Activated T-helper 2 cell treated with anti-CD3 and anti-CD28 coated beads, Interferon-gamma antibody, Interleukin-2, Interleukin-4, amounts not matched to agents 10 μg/mL and 5 μg/mL and 100 μg/mL, durations not matched to agents 14 hours and 24 hours and 36 hours (primary cell): Measurements from ENCODE around the gene RFX8. TPM values are rescaled to one million over a fixed set of nuclear protein-coding genes. Genes with fewer than 3 reads are reported as not detected.
"Not testable (repeated sequence)": the region's sequence is repeated elsewhere in the genome, so short reads cannot be mapped to it uniquely, and the experiment has no call there.

Experiments used
- DNase-seq: peaks from one replicate; pipeline ENCODE4 v3.0.0; 2021; ENCODE audit warnings: low spot score
- H3K27ac Mint-ChIP-seq: one replicate; pipeline ENCODE4 v1.8.0; 2021; ENCODE audit warnings: mixed read lengths
- H3K27me3 Mint-ChIP-seq: one replicate; pipeline ENCODE4 v1.8.0; 2021; ENCODE audit warnings: low read depth, mixed read lengths
- H3K36me3 Mint-ChIP-seq: one replicate; pipeline ENCODE4 v1.8.0; 2021; ENCODE audit warnings: low read depth, mixed read lengths
- H3K4me1 Mint-ChIP-seq: one replicate; pipeline ENCODE4 v1.8.0; 2021; ENCODE audit warnings: low read depth, mixed read lengths
- H3K4me3 Mint-ChIP-seq: one replicate; pipeline ENCODE4 v1.8.0; 2021; ENCODE audit warnings: low read depth, mild to moderate bottlenecking, moderate library complexity, mixed read lengths
- H3K9me3 Mint-ChIP-seq: one replicate; pipeline ENCODE4 v1.8.0; 2021; ENCODE audit warnings: mixed read lengths
- intact Hi-C: fragments of 100-400 bp; cut with micrococcal nuclease; formaldehyde crosslinking; loops from one replicate; pipeline ENCODE4 v1.15.1; 2023
- total RNA-seq: library from RNA; stranded (reverse); gene quantifications from 2 replicates; pipeline ENCODE4 v1.2.3, GENCODE V29; 2022

The RFX8 gene
- total RNA-seq, 1 donor from 2014 or later: 1.6 TPM

- Mint-ChIP-seq H3K4me3 (no peak overlapping the region), H3K4me1 (no peaks in the 10 kb centered on the region), H3K9me3 (no peaks in the 10 kb centered on the region), H3K36me3 (no peaks in the 10 kb centered on the region), H3K27ac (no peak overlapping the region), H3K27me3 (peaks cover 4% of the 10 kb centered on the region)
- intact Hi-C loops: no loop called here
- DNase-seq: no peak
Measured at GRCh38 chr2:101508636-101509035, 33.7 kb upstream of the RFX8 start.

GRCh38 chr2:101505276-101505675 is 30.4 kb upstream of the RFX8 start:
- H3K9me3 Mint-ChIP-seq, intact Hi-C loops, H3K4me3 Mint-ChIP-seq, H3K27me3 Mint-ChIP-seq, H3K36me3 Mint-ChIP-seq, DNase-seq, H3K27ac Mint-ChIP-seq: not testable (repeated sequence)
- H3K4me1 Mint-ChIP-seq: peaks cover 19% of the 10 kb centered on the region

- H3K9me3 Mint-ChIP-seq, DNase-seq, H3K4me3 Mint-ChIP-seq, intact Hi-C loops, H3K27me3 Mint-ChIP-seq, H3K27ac Mint-ChIP-seq, H3K36me3 Mint-ChIP-seq: not testable (repeated sequence)
- H3K4me1 Mint-ChIP-seq: peaks cover 19% of the 10 kb centered on the region
Measured at GRCh38 chr2:101504744-101505143, 29.8 kb upstream of the RFX8 start.

- no peak overlapping the region for H3K27ac Mint-ChIP-seq
- H3K36me3 Mint-ChIP-seq: no peaks in the 10 kb centered on the region
- intact Hi-C loops: no loop called here
- DNase-seq: no peak
- H3K4me1 Mint-ChIP-seq: peaks cover 19% of the 10 kb centered on the region
- no peaks in the 10 kb centered on the region for H3K27me3 Mint-ChIP-seq
- H3K4me3 Mint-ChIP-seq: no peak overlapping the region
- no peaks in the 10 kb centered on the region for H3K9me3 Mint-ChIP-seq
Measured at GRCh38 chr2:101502095-101502494, 27.2 kb upstream of the RFX8 start.

- Mint-ChIP-seq H3K27me3 (no peaks in the 10 kb centered on the region), H3K4me3 (no peak overlapping the region), H3K9me3 (no peaks in the 10 kb centered on the region), H3K4me1 (peaks cover 19% of the 10 kb centered on the region), H3K27ac (no peak overlapping the region), H3K36me3 (no peaks in the 10 kb centered on the region)
- no peak for DNase-seq
- intact Hi-C loops: no loop called here
Measured at GRCh38 chr2:101501443-101501842, 26.5 kb upstream of the RFX8 start.

- no peak overlapping the region for H3K4me3 Mint-ChIP-seq
- intact Hi-C loops: no loop called here
- DNase-seq: no peak
- H3K27ac Mint-ChIP-seq: no peak overlapping the region
- H3K36me3 Mint-ChIP-seq: no peaks in the 10 kb centered on the region
- no peaks in the 10 kb centered on the region for H3K9me3 Mint-ChIP-seq
- H3K4me1 Mint-ChIP-seq: peaks cover 19% of the 10 kb centered on the region
- H3K27me3 Mint-ChIP-seq: no peaks in the 10 kb centered on the region
Measured at GRCh38 chr2:101500860-101501259, 25.9 kb upstream of the RFX8 start.

- no peak overlapping the region for H3K4me3 Mint-ChIP-seq
- intact Hi-C loops: no loop called here
- H3K27ac Mint-ChIP-seq: no peak overlapping the region
- no peak for DNase-seq
- peaks cover 19% of the 10 kb centered on the region for H3K4me1 Mint-ChIP-seq
- H3K27me3 Mint-ChIP-seq: no peaks in the 10 kb centered on the region
- H3K9me3 Mint-ChIP-seq: no peaks in the 10 kb centered on the region
- H3K36me3 Mint-ChIP-seq: no peaks in the 10 kb centered on the region
Measured at GRCh38 chr2:101500180-101500579, 25.3 kb upstream of the RFX8 start.

GRCh38 chr2:101496279-101496678 is 21.4 kb upstream of the RFX8 start:
- no peak overlapping the region for H3K27ac Mint-ChIP-seq
- H3K27me3 Mint-ChIP-seq: no peaks in the 10 kb centered on the region
- no peak overlapping the region for H3K4me3 Mint-ChIP-seq
- peaks cover 5% of the 10 kb centered on the region for H3K4me1 Mint-ChIP-seq
- H3K9me3 Mint-ChIP-seq: no peaks in the 10 kb centered on the region
- intact Hi-C loops: no loop called here
- DNase-seq: no peak
- no peaks in the 10 kb centered on the region for H3K36me3 Mint-ChIP-seq

GRCh38 chr2:101492936-101493473 is 18.1 kb upstream of the RFX8 start:
- Mint-ChIP-seq H3K4me1 (peaks cover 2% of the 10 kb centered on the region), H3K27me3 (no peaks in the 10 kb centered on the region), H3K27ac (no peak overlapping the region), H3K9me3 (no peaks in the 10 kb centered on the region), H3K4me3 (no peak overlapping the region), H3K36me3 (no peaks in the 10 kb centered on the region)
- intact Hi-C loops: no loop called here
- DNase-seq: no peak

- no peaks in the 10 kb centered on the region for H3K9me3 Mint-ChIP-seq
- intact Hi-C loops: no loop called here
- no peak for DNase-seq
- H3K27ac Mint-ChIP-seq: no peak overlapping the region
- H3K4me3 Mint-ChIP-seq: no peak overlapping the region
- H3K4me1 Mint-ChIP-seq: peaks cover 17% of the 10 kb centered on the region
- H3K36me3 Mint-ChIP-seq: no peaks in the 10 kb centered on the region
- no peaks in the 10 kb centered on the region for H3K27me3 Mint-ChIP-seq
Measured at GRCh38 chr2:101486994-101487393, 12.1 kb upstream of the RFX8 start.

- no peak overlapping the region for H3K4me3 Mint-ChIP-seq
- H3K27me3 Mint-ChIP-seq: no peaks in the 10 kb centered on the region
- no peak for DNase-seq
- H3K27ac Mint-ChIP-seq: no peak overlapping the region
- intact Hi-C loops: no loop called here
- H3K4me1 Mint-ChIP-seq: peaks cover 17% of the 10 kb centered on the region
- H3K9me3 Mint-ChIP-seq: no peaks in the 10 kb centered on the region
- H3K36me3 Mint-ChIP-seq: no peaks in the 10 kb centered on the region
Measured at GRCh38 chr2:101486258-101486701, 11.4 kb upstream of the RFX8 start.

- Mint-ChIP-seq H3K4me1 (peaks cover 17% of the 10 kb centered on the region), H3K9me3 (no peaks in the 10 kb centered on the region), H3K36me3 (no peaks in the 10 kb centered on the region), H3K27me3 (no peaks in the 10 kb centered on the region), H3K27ac (no peak overlapping the region), H3K4me3 (no peak overlapping the region)
- no peak for DNase-seq
- intact Hi-C loops: no loop called here
Measured at GRCh38 chr2:101485856-101486255, 10.9 kb upstream of the RFX8 start.

GRCh38 chr2:101480764-101481163 is 5.9 kb upstream of the RFX8 start:
- Mint-ChIP-seq H3K27ac (no peak overlapping the region), H3K4me3 (no peak overlapping the region), H3K4me1 (peaks cover 27% of the 10 kb centered on the region), H3K27me3 (peaks cover 3% of the 10 kb centered on the region), H3K9me3 (no peaks in the 10 kb centered on the region), H3K36me3 (no peaks in the 10 kb centered on the region)
- intact Hi-C loops: loop anchor here (5.0 kb wide), 1 partner anchor 37 kb away; no protein-coding TSS in a partner anchor
- no peak for DNase-seq

GRCh38 chr2:101479810-101480209 is 4.9 kb upstream of the RFX8 start:
- Mint-ChIP-seq H3K27ac (no peak overlapping the region), H3K27me3 (peaks cover 3% of the 10 kb centered on the region), H3K4me1 (peaks cover 35% of the 10 kb centered on the region), H3K36me3 (no peaks in the 10 kb centered on the region), H3K4me3 (no peak overlapping the region), H3K9me3 (no peaks in the 10 kb centered on the region)
- DNase-seq: no peak
- intact Hi-C loops: loop anchor here (5.0 to 10.0 kb wide), 6 partner anchors 37 to 342 kb away; no protein-coding TSS in a partner anchor
